IMR-90 (cell line): ENCODE measurements around the gene LDHAL6A. TPM values are rescaled to one million over a fixed set of nuclear protein-coding genes. Genes with fewer than 3 reads are reported as not detected.
"Not testable (repeated sequence)": the region's sequence is repeated elsewhere in the genome, so short reads cannot be mapped to it uniquely, and the experiment has no call there.

ENCODE experiments used
- ATAC-seq: fragments of 200-7000 bp; cut with Tn5 transposase; 2 replicates; pipeline ENCODE4 v1.9.1; 2020; ENCODE audit warnings: low read depth, mild to moderate bottlenecking, moderate library complexity
- BruUV-seq: library from RNA; stranded (reverse); fragments of 400-500 nt; replicated peaks from 2 replicates; lab custom pipeline; 2021; lab: Mats Ljungman, UMichigan
- CTCF ChIA-PET: fragments of 300-600 bp; formaldehyde crosslinking; extraction: SDS; loops from one replicate; lab custom pipeline; 2021; ENCODE audit warnings: antibody characterized with exemption; lab: Yijun Ruan, JAX
- POLR2A ChIA-PET: fragments of 300-600 bp; sonication (Branson Sonifier 250); formaldehyde crosslinking; loops from one replicate; lab custom pipeline; 2022; ENCODE audit warnings: antibody characterized with exemption; ENCODE audit not compliant: unreplicated experiment; lab: Charles Lee
- DNase-seq: peaks from one replicate; pipeline ENCODE4 v3.0.0; 2013
- H2AFZ ChIP-seq: replicated peaks from 2 replicates; pipeline ENCODE3; 2013; ENCODE audit warnings: low read length, mild to moderate bottlenecking; ENCODE audit not compliant: poor library complexity
- H2AK5ac ChIP-seq: 2 replicates; pipeline ENCODE4 v1.6.1; 2013; ENCODE audit warnings: low read depth, low read length, inconsistent platforms
- H2AK9ac ChIP-seq: replicated peaks from 2 replicates; pipeline ENCODE3; 2013; ENCODE audit warnings: mild to moderate bottlenecking, low read depth, low read length, moderate library complexity; ENCODE audit not compliant: poor library complexity
- H2BK120ac ChIP-seq: 2 replicates; pipeline ENCODE4 v1.6.1; 2013; ENCODE audit warnings: low read depth, low read length, inconsistent platforms
- H2BK15ac ChIP-seq: 3 replicates; pipeline ENCODE4 v1.6.1; 2013; ENCODE audit warnings: low read depth, low read length, inconsistent platforms
- H2BK20ac ChIP-seq: 2 replicates; pipeline ENCODE4 v1.6.1; 2013; ENCODE audit warnings: low read depth, mild to moderate bottlenecking, inconsistent platforms, low read length, moderate library complexity
- H2BK5ac ChIP-seq: 2 replicates; pipeline ENCODE4 v1.6.1; 2013; ENCODE audit warnings: mild to moderate bottlenecking, low read depth, low read length, inconsistent platforms; ENCODE audit not compliant: poor library complexity, severe bottlenecking
- H3K14ac ChIP-seq: replicated peaks from 2 replicates; pipeline ENCODE4 v1.6.1; 2013; ENCODE audit warnings: low read depth, low read length, inconsistent platforms
- H3K18ac ChIP-seq: 2 replicates; pipeline ENCODE4 v1.6.1; 2013; ENCODE audit warnings: low read depth, low read length, control low read depth
- H3K23ac ChIP-seq: 2 replicates; pipeline ENCODE4 v1.6.1; 2013; ENCODE audit warnings: low read depth, low read length, inconsistent platforms
- H3K27ac ChIP-seq: 2 replicates; pipeline ENCODE4 v1.5.1; 2013; ENCODE audit warnings: mild to moderate bottlenecking, control low read depth, low read length; ENCODE audit not compliant: insufficient read depth
- H3K27me3 ChIP-seq: 2 replicates; pipeline ENCODE4 v1.6.1; 2013; ENCODE audit warnings: low read length; ENCODE audit not compliant: control insufficient read depth, insufficient read depth
- H3K36me3 ChIP-seq: 2 replicates; pipeline ENCODE4 v1.6.1; 2013; ENCODE audit warnings: low read length, mixed read lengths; ENCODE audit not compliant: control insufficient read depth, insufficient read depth
- H3K4ac ChIP-seq: 2 replicates; pipeline ENCODE4 v1.6.1; 2013; ENCODE audit warnings: low read depth, low read length, inconsistent platforms
- H3K4me1 ChIP-seq: 2 replicates; pipeline ENCODE4 v1.6.1; 2013; ENCODE audit warnings: low read length, mixed read lengths; ENCODE audit not compliant: control insufficient read depth, insufficient read depth
- H3K4me2 ChIP-seq: 2 replicates; pipeline ENCODE4 v1.6.1; 2013; ENCODE audit warnings: low read depth, mild to moderate bottlenecking, control low read depth, low read length, moderate library complexity
- H3K4me3 ChIP-seq: 2 replicates; pipeline ENCODE4 v1.5.1; 2013; ENCODE audit warnings: low read depth, mild to moderate bottlenecking, control low read depth, low read length, moderate library complexity; ENCODE audit not compliant: insufficient read depth
- H3K56ac ChIP-seq: 2 replicates; pipeline ENCODE4 v1.6.1; 2013; ENCODE audit warnings: low read length, inconsistent platforms; ENCODE audit not compliant: insufficient read depth; ENCODE audit errors: extremely low read depth
- H3K79me1 ChIP-seq, 2 experiments: 2 replicates each; pipeline ENCODE4 v1.6.1; 2013; ENCODE audit warnings: low read length in 2 of 2, inconsistent platforms in 1 of 2, low read depth in 1 of 2
- H3K9ac ChIP-seq: 2 replicates; pipeline ENCODE4 v1.6.1; 2013; ENCODE audit warnings: low read depth, low read length, control low read depth
- H3K9me1 ChIP-seq: 2 replicates; pipeline ENCODE4 v1.6.1; 2013; ENCODE audit warnings: low read length, inconsistent platforms; ENCODE audit not compliant: insufficient read depth
- H3K9me3 ChIP-seq: 2 replicates; pipeline ENCODE4 v1.6.1; 2013; ENCODE audit warnings: low read length; ENCODE audit not compliant: control insufficient read depth, insufficient read depth
- H4K20me1 ChIP-seq: 2 replicates; pipeline ENCODE4 v1.6.1; 2013; ENCODE audit warnings: low read length, inconsistent platforms; ENCODE audit not compliant: insufficient read depth
- H4K5ac ChIP-seq: 2 replicates; pipeline ENCODE4 v1.6.1; 2013; ENCODE audit warnings: mild to moderate bottlenecking, low read depth, low read length, control low read depth
- H4K8ac ChIP-seq, 2 experiments: 2 replicates each; pipeline ENCODE4 v1.6.1; 2013; ENCODE audit warnings: low read depth in 2 of 2, low read length in 2 of 2, control low read depth in 1 of 2, inconsistent platforms in 1 of 2
- H4K91ac ChIP-seq: 2 replicates; pipeline ENCODE4 v1.6.1; 2013; ENCODE audit warnings: low read depth, low read length, inconsistent platforms; ENCODE audit not compliant: insufficient read depth
- MAZ ChIP-seq: IDR thresholded peaks from 2 replicates; pipeline ENCODE4 v1.6.1; 2012; ENCODE audit warnings: low read depth, mild to moderate bottlenecking, low read length, improper control_type of control experiment, moderate library complexity, borderline replicate concordance
- RFX5 ChIP-seq: IDR thresholded peaks from 2 replicates; pipeline ENCODE4 v1.8.0; 2012; ENCODE audit warnings: low read depth, mild to moderate bottlenecking, low read length, moderate library complexity
- WGBS, 2 experiments: methylation state at CpG; one replicate each; pipeline versions ENCODE4 v1.1.5 to v1.1.7; 2013; ENCODE audit warnings: missing lambda C conversion rate in 2 of 2; ENCODE audit not compliant: insufficient read length in 1 of 2; ENCODE audit errors: extremely low coverage in 2 of 2; 5-methylcytosine and 5-hydroxymethylcytosine counted together
- dilution Hi-C: fragments of 300-500 bp; cut with HindIII; formaldehyde crosslinking; loops from one replicate; pipeline ENCODE4 v1.14.3; 2018; ENCODE audit warnings: low sequenced_read_pairs; ENCODE audit not compliant: unreplicated experiment
- in situ Hi-C: fragments of 300-500 bp; cut with MboI; formaldehyde crosslinking; loops from 3 replicates; pipeline ENCODE4 v1.14.3; 2019; ENCODE audit warnings: low sequenced_read_pairs, inconsistent platforms, mixed read lengths
- intact Hi-C: fragments of 100-400 bp; cut with micrococcal nuclease; formaldehyde crosslinking; loops from 2 replicates; pipeline ENCODE4 v1.10.0; 2022
- polyA plus RNA-seq, 3 experiments: library from polyadenylated mRNA; depleted of rRNA; stranded (reverse); fragments of >200 nt; gene quantifications; 2 replicates each; pipeline ENCODE4 v1.2.3, GENCODE V29; 2012; ENCODE audit warnings: low replicate concordance in 1 of 3
- total RNA-seq: library from RNA; depleted of rRNA; stranded (reverse); fragments of >200 nt; gene quantifications from 2 replicates; pipeline ENCODE4 v1.2.3, GENCODE V29; 2012

LDHAL6A gene
- total and polyA plus RNA-seq, 2 of the 4 experiments (the other 2 are of a cell fraction) = not detected

- no peak for TF ChIP-seq MAZ
- TF ChIP-seq RFX5 = no peak
Measured at GRCh38 chr11:18455686-18456372, at the start of gene LDHAL6A (continued).

GRCh38 chr11:18407400-18407799 is 48.3 kb upstream of the LDHAL6A start:
- H3K36me3 ChIP-seq = peaks cover 42% of the 10 kb centered on the region
- H2BK15ac ChIP-seq, H2BK120ac ChIP-seq, H2AK9ac ChIP-seq, H3K4me2 ChIP-seq, H4K5ac ChIP-seq, H3K4me3 ChIP-seq, H2BK5ac ChIP-seq, H3K27ac ChIP-seq, H3K9me1 ChIP-seq, ATAC-seq, H3K18ac ChIP-seq, H3K9me3 ChIP-seq, H3K23ac ChIP-seq, H3K56ac ChIP-seq, H4K91ac ChIP-seq, H4K8ac ChIP-seq, dilution Hi-C loops, H2AFZ ChIP-seq, H3K14ac ChIP-seq, H2AK5ac ChIP-seq, H3K27me3 ChIP-seq, H3K4me1 ChIP-seq, H3K4ac ChIP-seq, in situ Hi-C loops, H2BK20ac ChIP-seq, H3K9ac ChIP-seq: not testable (repeated sequence)
- ChIA-PET CTCF (interaction anchor here (0.6 kb wide), 1 partner anchor 107 kb away, joined by 5 read pairs; no protein-coding TSS in a partner anchor), POLR2A (interaction anchor here (0.8 to 1.0 kb wide), 2 partner anchors 12 to 33 kb away, joined by 4 to 6 read pairs; no protein-coding TSS in a partner anchor)
- DNase-seq = peak; percentile 36
- H3K79me1 ChIP-seq = peaks cover 9 to 11% of the 10 kb centered on the region in 2 experiments
- BruUV-seq = TSS peak; percentile 100
- H4K20me1 ChIP-seq = peaks cover 69% of the 10 kb centered on the region
- WGBS, 2 experiments = no CpG with 5 or more reads among the region's 3 CpGs
- intact Hi-C loops = loop anchor here (10.0 kb wide), 1 partner anchor 97 kb away; no protein-coding TSS in a partner anchor
